HepG2 (cell line): ENCODE results near the gene HEPHL1.
"Not testable (repeated sequence)": the region's sequence is repeated elsewhere in the genome, so short reads cannot be mapped to it uniquely, and the experiment has no call there.

Experiments used
- CTCF ChIP-seq: sonication (generic); formaldehyde crosslinking; IDR thresholded peaks from 2 replicates; pipeline ENCODE4 v1.5.0; 2020; ENCODE audit warnings: mild to moderate bottlenecking, missing genetic modification reagents, moderate library complexity
- PRPF4 ChIP-seq: fragments of 200-400 bp; formaldehyde crosslinking; IDR thresholded peaks from 2 replicates; pipeline ENCODE4 v1.6.1; 2016; ENCODE audit warnings: low read length, low read depth; ENCODE audit not compliant: poor library complexity, severe bottlenecking

GRCh38 chr11:93973322-93974051 lies 47.7 kb upstream of the HEPHL1 start:
- not testable (repeated sequence) for TF ChIP-seq PRPF4, CTCF
